T-helper 17 cell (primary cell): ENCODE measurements around the gene NSUN4. TPM values are rescaled to one million over a fixed set of nuclear protein-coding genes. Genes with fewer than 3 reads are reported as not detected.
"Not testable (repeated sequence)": the region's sequence is repeated elsewhere in the genome, so short reads cannot be mapped to it uniquely, and the experiment has no call there.

Experiments
- ATAC-seq: fragments of 150-1000 bp; cut with Tn5 transposase; 2 replicates; pipeline ENCODE4 v1.10.0; 2021; ENCODE audit warnings: mild to moderate bottlenecking, moderate library complexity
- DNase-seq, 3 donors: peaks; one replicate each; pipeline versions ENCODE4 v3.0.0 to v3.0.0-alpha.2; 2020 to 2021
- H3K9me3 ChIP-seq: one replicate; pipeline ENCODE4 v1.7.0; 2013; ENCODE audit warnings: low read length, mild to moderate bottlenecking; ENCODE audit not compliant: control insufficient read depth, poor library complexity, severe bottlenecking
- H3K27ac Mint-ChIP-seq: one replicate; pipeline ENCODE4 v1.8.0; 2022; ENCODE audit warnings: mild to moderate bottlenecking, moderate library complexity, mixed read lengths
- H3K27me3 Mint-ChIP-seq: one replicate; pipeline ENCODE4 v1.8.0; 2022; ENCODE audit warnings: mixed read lengths
- H3K36me3 Mint-ChIP-seq: one replicate; pipeline ENCODE4 v1.8.0; 2022; ENCODE audit warnings: low read depth, mixed read lengths
- H3K4me1 Mint-ChIP-seq: one replicate; pipeline ENCODE4 v1.8.0; 2022; ENCODE audit warnings: mild to moderate bottlenecking, mixed read lengths
- H3K4me3 Mint-ChIP-seq: one replicate; pipeline ENCODE4 v1.8.0; 2022; ENCODE audit warnings: mild to moderate bottlenecking, moderate library complexity, mixed read lengths
- total RNA-seq, 4 donors: library from RNA in 2 of 4; stranded (reverse) in 2 of 4; gene quantifications; one replicate each; pipeline ENCODE4 v1.2.3 and lab custom pipeline; 2022 to 2026

Gene NSUN4
- total RNA-seq, 2 donors from 2014 or later = 30.5 to 40.0 TPM

- H3K4me3 Mint-ChIP-seq = peak overlapping the region; percentile 43
- DNase-seq = no peak
- no peaks in the 10 kb centered on the region for H3K27me3 Mint-ChIP-seq
- no peak for ATAC-seq
- H3K27ac Mint-ChIP-seq = no peak overlapping the region
- H3K36me3 Mint-ChIP-seq = peaks cover 16% of the 10 kb centered on the region
- no peaks in the 10 kb centered on the region for H3K9me3 ChIP-seq
- peaks cover 2% of the 10 kb centered on the region for H3K4me1 Mint-ChIP-seq
Measured at GRCh38 chr1:46363121-46363520, 22.5 kb downstream of the NSUN4 start.

GRCh38 chr1:46364612-46365011 lies 24.0 kb downstream of the NSUN4 start:
- DNase-seq = no peak
- H3K9me3 ChIP-seq = no peaks in the 10 kb centered on the region
- H3K36me3 Mint-ChIP-seq = peaks cover 19% of the 10 kb centered on the region
- H3K4me3 Mint-ChIP-seq = peak overlapping the region; percentile 15
- H3K27me3 Mint-ChIP-seq = no peaks in the 10 kb centered on the region
- ATAC-seq = no peak
- H3K4me1 Mint-ChIP-seq = peaks cover 3% of the 10 kb centered on the region
- no peak overlapping the region for H3K27ac Mint-ChIP-seq

- H3K4me1 Mint-ChIP-seq, ATAC-seq, H3K4me3 Mint-ChIP-seq, DNase-seq, H3K27ac Mint-ChIP-seq, H3K27me3 Mint-ChIP-seq, H3K9me3 ChIP-seq: not testable (repeated sequence)
- H3K36me3 Mint-ChIP-seq = peaks cover 19% of the 10 kb centered on the region
Measured at GRCh38 chr1:46365796-46366195, 25.2 kb downstream of the NSUN4 start.

- Mint-ChIP-seq H3K4me3 (no peak overlapping the region), H3K36me3 (peaks cover 15% of the 10 kb centered on the region), H3K27me3 (no peaks in the 10 kb centered on the region), H3K4me1 (peaks cover 3% of the 10 kb centered on the region), H3K27ac (no peak overlapping the region)
- DNase-seq (no peak), ATAC-seq (no peak)
- no peaks in the 10 kb centered on the region for H3K9me3 ChIP-seq
Measured at GRCh38 chr1:46367072-46367471, 26.5 kb downstream of the NSUN4 start.

GRCh38 chr1:46367701-46368100 lies 27.1 kb downstream of the NSUN4 start:
- not testable (repeated sequence) for DNase-seq, ATAC-seq, H3K27me3 Mint-ChIP-seq, H3K4me1 Mint-ChIP-seq, H3K4me3 Mint-ChIP-seq, H3K27ac Mint-ChIP-seq, H3K9me3 ChIP-seq
- peaks cover 19% of the 10 kb centered on the region for H3K36me3 Mint-ChIP-seq

GRCh38 chr1:46368791-46369190 lies 28.2 kb downstream of the NSUN4 start:
- H3K36me3 Mint-ChIP-seq = peaks cover 21% of the 10 kb centered on the region

GRCh38 chr1:46369542-46370213 lies 29.1 kb downstream of the NSUN4 start:
- peaks cover 21% of the 10 kb centered on the region for H3K36me3 Mint-ChIP-seq
- no peak overlapping the region for H3K4me3 Mint-ChIP-seq
- no peak for DNase-seq
- H3K4me1 Mint-ChIP-seq = peaks cover 7% of the 10 kb centered on the region
- H3K27me3 Mint-ChIP-seq = no peaks in the 10 kb centered on the region
- no peak for ATAC-seq
- peak overlapping the region; percentile 11 for H3K27ac Mint-ChIP-seq
- H3K9me3 ChIP-seq = no peaks in the 10 kb centered on the region

More at GRCh38 chr1:46368791-46369190, 28.2 kb downstream of the NSUN4 start:
- no peaks in the 10 kb centered on the region for H3K9me3 ChIP-seq
- peaks cover 7% of the 10 kb centered on the region for H3K4me1 Mint-ChIP-seq
- ATAC-seq = no peak
- H3K27ac Mint-ChIP-seq = no peak overlapping the region
- no peaks in the 10 kb centered on the region for H3K27me3 Mint-ChIP-seq
- DNase-seq = no peak
- no peak overlapping the region for H3K4me3 Mint-ChIP-seq

GRCh38 chr1:46370214-46370633 lies 29.6 kb downstream of the NSUN4 start:
- no peak overlapping the region for H3K4me3 Mint-ChIP-seq
- no peaks in the 10 kb centered on the region for H3K27me3 Mint-ChIP-seq
- peaks cover 7% of the 10 kb centered on the region for H3K4me1 Mint-ChIP-seq
- DNase-seq (no peak), ATAC-seq (no peak)
- peaks cover 16% of the 10 kb centered on the region for H3K36me3 Mint-ChIP-seq
- H3K27ac Mint-ChIP-seq = no peak overlapping the region
- H3K9me3 ChIP-seq = no peaks in the 10 kb centered on the region

GRCh38 chr1:46372431-46372830 lies 31.8 kb downstream of the NSUN4 start:
- H3K27me3 Mint-ChIP-seq = no peaks in the 10 kb centered on the region
- ATAC-seq (no peak), DNase-seq (no peak)
- H3K4me3 Mint-ChIP-seq = peak overlapping the region; percentile 2
- H3K27ac Mint-ChIP-seq = peak overlapping the region; percentile 68
- H3K36me3 Mint-ChIP-seq = peaks cover 13% of the 10 kb centered on the region
- H3K4me1 Mint-ChIP-seq = peaks cover 7% of the 10 kb centered on the region
- no peaks in the 10 kb centered on the region for H3K9me3 ChIP-seq

GRCh38 chr1:46379996-46380395 lies 39.4 kb downstream of the NSUN4 start:
- no peak overlapping the region for H3K27ac Mint-ChIP-seq

GRCh38 chr1:46380508-46380907 lies 39.9 kb downstream of the NSUN4 start:
- Mint-ChIP-seq H3K4me1 (no peaks in the 10 kb centered on the region), H3K27ac (no peak overlapping the region), H3K27me3 (no peaks in the 10 kb centered on the region), H3K4me3 (no peak overlapping the region), H3K36me3 (no peaks in the 10 kb centered on the region)
- DNase-seq = no peak
- H3K9me3 ChIP-seq = no peaks in the 10 kb centered on the region
- ATAC-seq = no peak

More at GRCh38 chr1:46379996-46380395, 39.4 kb downstream of the NSUN4 start:
- no peaks in the 10 kb centered on the region for H3K9me3 ChIP-seq
- Mint-ChIP-seq H3K4me3 (no peak overlapping the region), H3K36me3 (no peaks in the 10 kb centered on the region), H3K4me1 (no peaks in the 10 kb centered on the region), H3K27me3 (no peaks in the 10 kb centered on the region)
- no peak for DNase-seq
- ATAC-seq = no peak

- Mint-ChIP-seq H3K4me1 (peaks cover 7% of the 10 kb centered on the region), H3K27ac (peak overlapping the region; percentile 4)
- ATAC-seq = no peak
Measured at GRCh38 chr1:46393510-46393909, 52.9 kb downstream of the NSUN4 start.

GRCh38 chr1:46394108-46394871 lies 53.7 kb downstream of the NSUN4 start, which contains the start of gene FAAH:
FAAH (plus strand) TSS chr1:46394317; CDS start chr1:46394349, 32 bp downstream.
- H3K27me3 Mint-ChIP-seq = peaks cover 40% of the 10 kb centered on the region
- peaks cover 15% of the 10 kb centered on the region for H3K36me3 Mint-ChIP-seq
- H3K9me3 ChIP-seq = peaks cover 5% of the 10 kb centered on the region
- peaks cover 7% of the 10 kb centered on the region for H3K4me1 Mint-ChIP-seq
- ATAC-seq (peak; percentile 73), DNase-seq (no peak)
- peak within 1 kb of the TSS; percentile 4 for H3K27ac Mint-ChIP-seq
- peak within 1 kb of the TSS; percentile 42 for H3K4me3 Mint-ChIP-seq

More at GRCh38 chr1:46393510-46393909, 52.9 kb downstream of the NSUN4 start:
- Mint-ChIP-seq H3K4me3 (peak overlapping the region; percentile 42), H3K27me3 (peaks cover 40% of the 10 kb centered on the region), H3K36me3 (peaks cover 15% of the 10 kb centered on the region)
- H3K9me3 ChIP-seq = peaks cover 5% of the 10 kb centered on the region
- no peak for DNase-seq
